ENCODE data around the gene GIMAP2.

DNA sequence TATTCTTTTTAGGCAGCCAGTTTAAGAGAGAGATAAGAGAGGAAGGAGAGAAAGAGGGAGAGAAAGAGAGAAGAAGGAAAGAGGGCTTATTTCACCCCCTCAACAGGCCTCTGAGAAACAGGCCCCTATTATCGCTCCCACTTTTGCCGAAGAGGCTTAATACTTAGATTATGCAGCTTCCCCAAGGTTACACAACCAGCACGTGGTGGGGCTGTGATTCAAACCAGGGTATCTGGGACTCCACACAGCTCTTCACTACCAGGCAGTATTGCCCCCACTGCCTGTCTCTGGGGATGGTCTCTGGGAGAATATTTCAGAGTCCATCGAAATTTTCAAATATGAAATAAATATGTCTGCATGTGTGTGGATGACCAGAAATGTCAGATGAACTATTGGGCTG, 33.9 kb downstream of the GIMAP2 start:
- TF ChIP-seq SP1 (IDR thresholded peaks at IDR 0.05) (no peak), FOXA1 (IDR thresholded peaks at IDR 0.05) (no peak), BHLHE40 (IDR thresholded peaks at IDR 0.05; ENCODE audit: borderline replicate concordance) (no peak), FOXK2 (IDR thresholded peaks at IDR 0.05) (no peak), FOXM1 (IDR thresholded peaks at IDR 0.05; ENCODE audit: borderline replicate concordance) (no peak), NFRKB (IDR thresholded peaks at IDR 0.05) (no peak)

All from HEK293T (cell line).